Neutrophil (primary cell): ENCODE measurements around the gene OTOF.

Experiments
- H3K27ac ChIP-seq: fragments of 200-600 bp; sonication (generic); 2 replicates; pipeline ENCODE4 v1.5.1; 2016; ENCODE audit warnings: mild to moderate bottlenecking, moderate library complexity
- H3K27me3 ChIP-seq: fragments of 200-600 bp; sonication (generic); 2 replicates; pipeline ENCODE4 v1.6.0; 2016; ENCODE audit warnings: mild to moderate bottlenecking
- H3K36me3 ChIP-seq: fragments of 200-600 bp; sonication (generic); 2 replicates; pipeline ENCODE4 v1.5.1; 2017
- H3K4me1 ChIP-seq, 2 experiments: fragments of 200-600 bp in 1 of 2; sonication (generic) in 1 of 2; 1 replicate in 1 of 2; 2 replicates in 1 of 2; pipeline versions ENCODE4 v1.5.1 to v1.6.1; 2013 to 2016; ENCODE audit warnings: low read depth in 1 of 2, low read length in 1 of 2, mild to moderate bottlenecking in 1 of 2, moderate library complexity in 1 of 2; ENCODE audit not compliant: control insufficient read depth in 1 of 2, insufficient read depth in 1 of 2
- H3K4me3 ChIP-seq, 2 experiments: fragments of 200-600 bp in 1 of 2; sonication (generic) in 1 of 2; 1 replicate in 1 of 2; 2 replicates in 1 of 2; pipeline ENCODE4 v1.5.1; 2013 to 2016; ENCODE audit warnings: low read depth in 1 of 2, low read length in 1 of 2, mild to moderate bottlenecking in 1 of 2, moderate library complexity in 1 of 2
- H3K9me3 ChIP-seq: fragments of 200-600 bp; sonication (generic); 2 replicates; pipeline ENCODE4 v1.5.1; 2016
- TF ChIP-seq, protein P1 (sequence below): fragments of 200-600 bp; sonication (generic); IDR thresholded peaks from 2 replicates; pipeline ENCODE4 v1.5.1; 2016; ENCODE audit warnings: antibody characterized with exemption

The OTOF gene

DNA sequence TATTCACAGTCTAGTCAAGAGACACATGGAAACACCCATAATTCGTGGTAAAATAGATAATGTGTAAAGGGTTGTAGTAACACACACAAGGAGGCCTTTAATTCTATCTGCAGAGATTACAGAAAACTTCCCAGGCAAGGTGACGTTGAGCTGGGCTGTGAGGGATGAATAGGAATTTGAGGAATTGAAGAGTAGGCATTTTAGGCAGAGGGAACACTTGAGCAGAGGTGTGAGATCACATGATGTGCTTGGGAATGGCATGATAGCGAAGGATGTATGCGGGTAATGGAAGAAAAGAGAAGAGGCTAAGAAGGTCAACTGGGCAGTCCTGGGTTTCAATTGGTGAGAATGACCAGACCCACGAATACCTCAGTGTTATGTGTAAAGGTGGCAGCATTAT is 56.0 kb downstream of the OTOF start:
- H3K27me3 ChIP-seq, result no peaks in the 10 kb centered on the region

DNA sequence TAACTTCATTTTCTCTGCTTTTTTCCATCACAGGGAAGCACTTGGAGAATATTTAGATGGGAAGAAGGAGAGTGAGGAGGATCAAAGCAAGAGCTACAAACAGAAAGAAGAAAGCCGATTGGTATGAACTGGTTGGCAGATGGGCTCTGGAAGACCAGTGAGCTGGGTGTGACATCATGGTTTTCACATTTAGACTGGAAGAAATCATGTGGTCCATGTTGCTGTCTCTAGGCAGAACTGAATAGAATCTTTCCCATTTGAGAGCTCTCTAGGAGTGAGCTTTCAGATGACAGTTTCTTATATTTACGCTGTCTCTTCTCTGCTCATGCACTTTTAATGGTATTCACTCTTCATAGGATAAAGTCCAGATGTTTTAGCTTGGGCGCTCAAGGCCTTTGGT is 63.6 kb downstream of the OTOF start:
- Histone ChIP-seq H3K27me3 (no peaks in the 10 kb centered on the region), H3K4me1 (peaks cover 0 to 19% of the 10 kb centered on the region in 2 experiments), H3K36me3 (no peaks in the 10 kb centered on the region), H3K4me3 (no peak overlapping the region), H3K9me3 (no peaks in the 10 kb centered on the region), H3K27ac (no peak overlapping the region)
- TF ChIP-seq, protein P1, sequence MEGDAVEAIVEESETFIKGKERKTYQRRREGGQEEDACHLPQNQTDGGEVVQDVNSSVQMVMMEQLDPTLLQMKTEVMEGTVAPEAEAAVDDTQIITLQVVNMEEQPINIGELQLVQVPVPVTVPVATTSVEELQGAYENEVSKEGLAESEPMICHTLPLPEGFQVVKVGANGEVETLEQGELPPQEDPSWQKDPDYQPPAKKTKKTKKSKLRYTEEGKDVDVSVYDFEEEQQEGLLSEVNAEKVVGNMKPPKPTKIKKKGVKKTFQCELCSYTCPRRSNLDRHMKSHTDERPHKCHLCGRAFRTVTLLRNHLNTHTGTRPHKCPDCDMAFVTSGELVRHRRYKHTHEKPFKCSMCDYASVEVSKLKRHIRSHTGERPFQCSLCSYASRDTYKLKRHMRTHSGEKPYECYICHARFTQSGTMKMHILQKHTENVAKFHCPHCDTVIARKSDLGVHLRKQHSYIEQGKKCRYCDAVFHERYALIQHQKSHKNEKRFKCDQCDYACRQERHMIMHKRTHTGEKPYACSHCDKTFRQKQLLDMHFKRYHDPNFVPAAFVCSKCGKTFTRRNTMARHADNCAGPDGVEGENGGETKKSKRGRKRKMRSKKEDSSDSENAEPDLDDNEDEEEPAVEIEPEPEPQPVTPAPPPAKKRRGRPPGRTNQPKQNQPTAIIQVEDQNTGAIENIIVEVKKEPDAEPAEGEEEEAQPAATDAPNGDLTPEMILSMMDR, result no peak

More for the DNA sequence above, 56.0 kb downstream of the OTOF start:
- H3K27ac ChIP-seq, result no peak overlapping the region
- TF ChIP-seq, protein P1, result no peak
- no peaks in the 10 kb centered on the region for H3K36me3 ChIP-seq
- H3K4me3 ChIP-seq, result no peak overlapping the region
- no peaks in the 10 kb centered on the region for H3K9me3 ChIP-seq
- H3K4me1 ChIP-seq, result no peaks in the 10 kb centered on the region

DNA sequence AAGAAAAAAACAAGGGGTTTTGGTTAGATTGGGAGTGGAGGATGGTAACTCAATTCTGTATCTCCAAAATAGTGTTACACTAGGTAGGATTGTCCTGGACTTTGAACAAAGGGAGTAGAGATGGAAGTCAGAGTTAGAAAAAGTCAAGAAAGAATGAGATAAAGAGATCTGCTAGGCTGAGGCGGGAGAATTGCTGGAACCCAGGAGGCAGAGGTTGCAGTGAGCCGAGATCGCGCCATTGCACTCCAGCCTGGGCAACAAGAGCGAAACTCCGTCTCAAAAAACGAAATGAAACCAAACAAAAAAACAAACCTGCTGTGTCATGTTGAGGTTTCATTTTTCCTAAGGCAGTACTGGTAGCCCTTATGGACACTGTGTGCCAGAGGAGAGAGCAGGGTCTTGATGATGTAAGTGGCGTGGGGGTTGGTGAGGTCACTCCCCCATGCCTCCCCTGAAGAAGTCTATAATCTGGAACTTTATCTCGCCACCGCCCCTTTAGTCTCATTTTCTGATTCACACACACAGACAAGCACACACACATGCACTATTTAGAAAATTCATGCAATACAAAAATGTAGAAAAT is 65.7 kb downstream of the OTOF start:
- Histone ChIP-seq H3K4me1 (peaks cover 0 to 19% of the 10 kb centered on the region in 2 experiments), H3K9me3 (no peaks in the 10 kb centered on the region), H3K27me3 (peaks cover 3% of the 10 kb centered on the region), H3K4me3 (peak overlapping the region; percentile 17 to 58), H3K36me3 (no peaks in the 10 kb centered on the region), H3K27ac (peak overlapping the region; percentile 85)
- TF ChIP-seq, protein P1, result no peak

GRCh38 chr2:26411419-26411818 is 66.5 kb downstream of the OTOF start:
- Histone ChIP-seq H3K9me3 (no peaks in the 10 kb centered on the region), H3K4me1 (peaks cover 0 to 19% of the 10 kb centered on the region in 2 experiments), H3K27me3 (peaks cover 3% of the 10 kb centered on the region), H3K4me3 (no peak overlapping the region), H3K36me3 (no peaks in the 10 kb centered on the region), H3K27ac (peak overlapping the region; percentile 85)
- TF ChIP-seq, protein P1, result no peak

DNA sequence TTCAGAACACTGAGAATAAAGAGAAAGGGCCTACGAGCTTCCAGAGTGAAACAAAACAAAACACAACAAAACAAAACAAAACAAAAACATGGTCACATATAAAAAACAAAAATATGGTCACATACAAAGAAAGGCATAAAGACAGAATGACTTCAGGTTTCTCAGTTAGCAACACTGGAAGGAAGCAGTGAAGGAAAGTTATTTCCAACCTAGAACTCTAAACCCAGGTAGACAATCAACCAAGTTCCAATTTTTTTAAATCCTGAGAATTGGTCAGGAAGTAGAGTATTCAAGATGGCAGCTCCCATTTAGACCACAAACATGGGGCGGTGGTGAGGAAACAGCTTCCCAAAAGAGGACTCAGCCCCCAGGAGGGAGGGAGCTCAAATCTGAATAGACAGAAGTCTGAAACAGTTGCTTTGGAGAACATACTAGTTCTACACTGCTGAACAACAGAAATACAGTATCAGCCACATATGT is 67.1 kb downstream of the OTOF start:
- Histone ChIP-seq H3K27me3 (peaks cover 3% of the 10 kb centered on the region), H3K4me3 (no peak overlapping the region), H3K27ac (peak overlapping the region; percentile 25), H3K36me3 (no peaks in the 10 kb centered on the region), H3K4me1 (peaks cover 0 to 19% of the 10 kb centered on the region in 2 experiments), H3K9me3 (no peaks in the 10 kb centered on the region)
- TF ChIP-seq, protein P1, result no peak
